IMR-90 (cell line): ENCODE data around the gene PRR19.
A peak's percentile ranks its signal among the peaks of the same experiment; 100 is the strongest.

ENCODE experiments used
- BHLHE40 ChIP-seq: fragments of 150-350 bp; IDR thresholded peaks from 2 replicates; pipeline ENCODE4 v1.6.1; 2016; ENCODE audit warnings: mild to moderate bottlenecking, low read depth, low read length
- MAZ ChIP-seq: IDR thresholded peaks from 2 replicates; pipeline ENCODE4 v1.6.1; 2012; ENCODE audit warnings: low read depth, mild to moderate bottlenecking, low read length, improper control_type of control experiment, moderate library complexity, borderline replicate concordance
- MXI1 ChIP-seq: IDR thresholded peaks from 2 replicates; pipeline ENCODE4 v1.6.1; 2012; ENCODE audit warnings: low read depth, mild to moderate bottlenecking, low read length, moderate library complexity, borderline replicate concordance
- POLR2A ChIP-seq: IDR thresholded peaks from 2 replicates; pipeline ENCODE4 v1.6.1; 2012; ENCODE audit warnings: mild to moderate bottlenecking, low read depth, low read length
- RAD21 ChIP-seq: IDR thresholded peaks from 2 replicates; pipeline ENCODE4 v1.6.1; 2012; ENCODE audit warnings: low read length, improper control_type of control experiment
- TF ChIP-seq, protein P1 (sequence below): conservative IDR thresholded peaks from 2 replicates; pipeline ENCODE4 v1.5.1; 2012; ENCODE audit warnings: mild to moderate bottlenecking, low read depth, low read length, improper control_type of control experiment
- TF ChIP-seq, protein P2 (sequence below): fragments of 150-350 bp; IDR thresholded peaks from 2 replicates; pipeline ENCODE4 v1.6.1; 2017; ENCODE audit warnings: mild to moderate bottlenecking, antibody characterized with exemption, low read length, low read depth

DNA sequence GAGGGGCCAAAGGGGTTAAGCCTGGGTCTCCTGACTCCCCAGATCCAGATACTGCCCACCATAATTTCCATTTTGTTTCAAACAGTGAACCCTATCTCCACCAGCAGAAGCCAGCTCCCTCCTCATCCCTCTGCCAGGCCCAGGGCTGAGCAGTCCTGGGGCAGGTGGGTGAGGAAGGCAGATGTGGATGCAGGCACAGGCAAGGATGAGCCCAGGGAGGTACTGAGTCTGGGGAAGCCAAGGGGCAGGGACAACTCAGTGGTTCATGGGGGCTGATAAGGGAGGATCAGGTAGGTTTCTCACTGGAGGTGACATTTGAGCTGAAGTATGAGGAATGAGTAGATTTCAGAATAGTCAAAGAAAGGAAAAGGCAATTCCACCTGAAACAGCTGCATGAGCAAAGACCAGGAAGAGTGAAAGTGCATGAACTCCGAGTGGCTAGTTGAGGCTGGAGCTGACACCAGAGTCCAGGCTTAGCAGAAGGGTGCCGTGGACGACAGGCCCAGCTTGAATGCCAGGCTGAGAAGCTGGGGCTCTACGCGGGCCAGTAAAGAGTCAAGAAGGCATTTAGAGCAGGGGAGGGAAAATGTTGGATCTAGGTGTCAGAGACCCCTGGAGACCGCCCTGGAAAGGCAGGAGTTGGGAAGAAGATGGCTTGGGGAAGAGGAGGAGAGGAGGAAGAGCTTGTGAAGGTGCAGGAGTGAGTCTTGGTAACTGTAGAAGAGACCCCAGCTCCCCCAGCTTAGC is 22.6 kb upstream of the PRR19 start:
- TF ChIP-seq, protein P1, sequence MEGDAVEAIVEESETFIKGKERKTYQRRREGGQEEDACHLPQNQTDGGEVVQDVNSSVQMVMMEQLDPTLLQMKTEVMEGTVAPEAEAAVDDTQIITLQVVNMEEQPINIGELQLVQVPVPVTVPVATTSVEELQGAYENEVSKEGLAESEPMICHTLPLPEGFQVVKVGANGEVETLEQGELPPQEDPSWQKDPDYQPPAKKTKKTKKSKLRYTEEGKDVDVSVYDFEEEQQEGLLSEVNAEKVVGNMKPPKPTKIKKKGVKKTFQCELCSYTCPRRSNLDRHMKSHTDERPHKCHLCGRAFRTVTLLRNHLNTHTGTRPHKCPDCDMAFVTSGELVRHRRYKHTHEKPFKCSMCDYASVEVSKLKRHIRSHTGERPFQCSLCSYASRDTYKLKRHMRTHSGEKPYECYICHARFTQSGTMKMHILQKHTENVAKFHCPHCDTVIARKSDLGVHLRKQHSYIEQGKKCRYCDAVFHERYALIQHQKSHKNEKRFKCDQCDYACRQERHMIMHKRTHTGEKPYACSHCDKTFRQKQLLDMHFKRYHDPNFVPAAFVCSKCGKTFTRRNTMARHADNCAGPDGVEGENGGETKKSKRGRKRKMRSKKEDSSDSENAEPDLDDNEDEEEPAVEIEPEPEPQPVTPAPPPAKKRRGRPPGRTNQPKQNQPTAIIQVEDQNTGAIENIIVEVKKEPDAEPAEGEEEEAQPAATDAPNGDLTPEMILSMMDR, result no peak
- TF ChIP-seq POLR2A, result no peak
- TF ChIP-seq RAD21, result no peak
- TF ChIP-seq MAZ, result no peak
- 0 out of 2 replicates have a peak, but pooled peaks have one; percentile 31 for TF ChIP-seq MXI1
- TF ChIP-seq, protein P2, sequence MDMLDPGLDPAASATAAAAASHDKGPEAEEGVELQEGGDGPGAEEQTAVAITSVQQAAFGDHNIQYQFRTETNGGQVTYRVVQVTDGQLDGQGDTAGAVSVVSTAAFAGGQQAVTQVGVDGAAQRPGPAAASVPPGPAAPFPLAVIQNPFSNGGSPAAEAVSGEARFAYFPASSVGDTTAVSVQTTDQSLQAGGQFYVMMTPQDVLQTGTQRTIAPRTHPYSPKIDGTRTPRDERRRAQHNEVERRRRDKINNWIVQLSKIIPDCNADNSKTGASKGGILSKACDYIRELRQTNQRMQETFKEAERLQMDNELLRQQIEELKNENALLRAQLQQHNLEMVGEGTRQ, result no peak
- no peak for TF ChIP-seq BHLHE40
